ENCODE measurements around the gene NECAB2. TPM values are rescaled to one million over a fixed set of nuclear protein-coding genes. Genes with fewer than 3 reads are reported as not detected.

Gene NECAB2
- total RNA-seq, 6 donors from 2014 or later = 0.40 to 1.2 (median 0.44) TPM; not detected in 3

DNA sequence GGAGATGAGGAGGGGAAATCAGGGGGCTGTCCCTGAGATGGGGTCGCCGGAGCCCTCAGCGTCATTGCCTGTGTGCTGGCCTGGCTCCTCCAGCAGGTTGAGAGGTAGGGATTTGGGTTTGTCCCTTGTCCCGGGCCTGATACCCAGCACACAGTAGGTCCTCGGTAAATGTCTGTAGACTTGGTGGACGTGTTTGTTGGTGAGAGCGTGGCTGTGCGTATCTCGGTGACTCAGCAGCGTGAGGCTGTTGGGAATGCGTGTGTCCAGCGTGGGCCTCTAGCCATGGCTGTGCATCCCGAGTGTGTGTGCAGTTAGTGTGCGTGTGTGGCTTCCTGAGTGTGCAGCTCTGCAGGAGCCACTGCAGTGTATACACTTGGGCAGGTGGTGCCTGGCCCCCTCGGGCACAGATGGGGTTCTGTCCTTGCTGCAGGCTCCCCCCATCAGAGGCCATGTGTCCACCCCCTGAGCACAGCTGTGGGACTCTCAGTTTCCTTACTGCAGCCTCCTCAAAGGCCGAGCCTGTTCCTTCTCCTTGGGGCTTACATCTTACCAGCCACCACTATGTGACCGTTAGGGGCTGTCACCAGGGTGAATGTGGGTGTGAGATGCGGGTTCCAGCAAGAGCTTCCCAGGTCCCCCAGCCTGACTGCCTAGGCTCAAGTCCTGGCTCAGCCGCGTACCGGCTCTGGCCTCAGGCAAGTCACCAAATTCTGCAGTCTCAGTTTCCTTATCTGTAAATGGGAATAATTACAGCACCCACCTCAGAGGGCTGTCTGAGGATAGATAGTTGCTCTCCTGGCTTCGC is 5.7 kb downstream of the NECAB2 start:
- no peak for DNase-seq
- TF ChIP-seq POLR2AphosphoS5 (IDR thresholded peaks at IDR 0.05) = no peak
- TF ChIP-seq POLR2A (IDR thresholded peaks at IDR 0.05) = no peak
- TF ChIP-seq, protein P1, sequence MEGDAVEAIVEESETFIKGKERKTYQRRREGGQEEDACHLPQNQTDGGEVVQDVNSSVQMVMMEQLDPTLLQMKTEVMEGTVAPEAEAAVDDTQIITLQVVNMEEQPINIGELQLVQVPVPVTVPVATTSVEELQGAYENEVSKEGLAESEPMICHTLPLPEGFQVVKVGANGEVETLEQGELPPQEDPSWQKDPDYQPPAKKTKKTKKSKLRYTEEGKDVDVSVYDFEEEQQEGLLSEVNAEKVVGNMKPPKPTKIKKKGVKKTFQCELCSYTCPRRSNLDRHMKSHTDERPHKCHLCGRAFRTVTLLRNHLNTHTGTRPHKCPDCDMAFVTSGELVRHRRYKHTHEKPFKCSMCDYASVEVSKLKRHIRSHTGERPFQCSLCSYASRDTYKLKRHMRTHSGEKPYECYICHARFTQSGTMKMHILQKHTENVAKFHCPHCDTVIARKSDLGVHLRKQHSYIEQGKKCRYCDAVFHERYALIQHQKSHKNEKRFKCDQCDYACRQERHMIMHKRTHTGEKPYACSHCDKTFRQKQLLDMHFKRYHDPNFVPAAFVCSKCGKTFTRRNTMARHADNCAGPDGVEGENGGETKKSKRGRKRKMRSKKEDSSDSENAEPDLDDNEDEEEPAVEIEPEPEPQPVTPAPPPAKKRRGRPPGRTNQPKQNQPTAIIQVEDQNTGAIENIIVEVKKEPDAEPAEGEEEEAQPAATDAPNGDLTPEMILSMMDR (IDR thresholded peaks at IDR 0.05) = no peak
- Histone ChIP-seq H3K36me3 (no peaks in the 10 kb centered on the region), H3K9me3 (peaks cover 0 to 9% (median 0%) of the 10 kb centered on the region in 4 donors), H3K4me3 (no peak overlapping the region), H3K4me1 (peaks cover 0 to 3% (median under 1%) of the 10 kb centered on the region in 4 donors), H3K27ac (no peak overlapping the region), H3K27me3 (peaks cover 0 to 16% (median 10%) of the 10 kb centered on the region in 4 donors)
- no peak for ATAC-seq (ENCODE audit: low FRiP score in 2 of 2)
- 82 to 83% methylated on average over 10 to 22 of the region's 22 CpGs for WGBS, 2 donors

DNA sequence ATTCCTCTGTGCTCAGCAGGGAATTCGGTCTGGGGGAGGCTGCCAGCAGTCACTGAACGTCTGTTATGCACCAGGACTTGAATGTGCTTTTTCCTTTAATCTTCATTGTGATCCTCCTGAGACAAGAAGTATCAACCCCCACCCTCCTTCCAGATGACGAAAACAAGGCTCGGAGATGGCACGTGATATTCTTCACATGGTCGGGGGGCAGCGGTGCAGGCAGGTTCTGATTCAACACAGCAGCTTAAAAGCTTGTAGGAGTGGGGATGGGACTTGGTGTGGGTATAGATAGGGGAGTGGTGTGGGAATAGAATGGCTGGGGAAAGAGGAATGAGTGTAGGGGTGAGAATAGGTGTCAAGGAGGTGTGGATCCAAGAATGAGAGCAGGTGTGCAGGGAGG is 6.4 kb downstream of the NECAB2 start:
- 47 to 66% methylated on average over 7 of the region's 7 CpGs for WGBS, 2 donors
- no peak for TF ChIP-seq POLR2AphosphoS5 (IDR thresholded peaks at IDR 0.05)
- no peak for TF ChIP-seq POLR2A (IDR thresholded peaks at IDR 0.05)
- no peak for TF ChIP-seq EP300 (IDR thresholded peaks at IDR 0.05)
- TF ChIP-seq, protein P1 (IDR thresholded peaks at IDR 0.05) = no peak
- Histone ChIP-seq H3K27ac (no peak overlapping the region), H3K36me3 (no peaks in the 10 kb centered on the region), H3K4me1 (no peaks in the 10 kb centered on the region), H3K9me3 (peaks cover 0 to 14% (median 0%) of the 10 kb centered on the region in 4 donors), H3K4me3 (no peak overlapping the region), H3K27me3 (peaks cover 0 to 9% (median 3%) of the 10 kb centered on the region in 4 donors)
- no peak for DNase-seq
- no peak for ATAC-seq (ENCODE audit: low FRiP score in 2 of 2)

DNA sequence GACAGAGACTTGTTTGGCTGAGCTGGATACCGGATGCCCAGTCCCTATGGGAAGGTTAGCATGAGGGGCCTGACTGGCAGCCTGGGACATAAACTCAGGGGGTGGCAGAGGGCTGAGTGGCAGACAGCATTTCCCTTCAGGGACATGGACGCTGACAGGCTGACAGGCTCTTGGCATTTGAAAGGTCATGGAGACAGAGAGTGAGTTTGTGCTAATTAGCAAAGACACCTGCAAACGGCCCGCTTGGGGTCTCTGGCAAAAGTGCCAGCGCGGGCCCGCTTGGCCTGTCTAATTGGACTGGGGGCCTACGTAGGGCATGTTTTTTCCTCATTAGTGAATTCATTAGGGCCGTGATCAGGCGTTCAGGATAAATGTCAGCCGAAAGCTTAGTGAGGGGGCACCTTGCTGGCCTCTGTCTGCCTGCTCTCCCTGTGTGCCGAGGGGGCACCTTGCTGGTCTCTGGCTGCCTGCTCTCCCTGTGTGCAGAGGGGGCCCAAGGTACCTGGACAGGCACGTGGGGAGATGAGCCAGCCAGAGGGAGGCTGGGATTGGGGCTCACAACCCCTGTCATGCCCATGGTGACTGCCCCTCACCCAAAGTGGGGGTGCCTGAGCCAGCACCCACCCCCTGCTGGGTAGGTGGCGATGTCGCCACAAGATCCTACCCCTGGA is 7.7 kb downstream of the NECAB2 start:
- Histone ChIP-seq H3K9me3 (peaks cover 0 to 14% (median 0%) of the 10 kb centered on the region in 4 donors), H3K27me3 (no peaks in the 10 kb centered on the region), H3K36me3 (no peaks in the 10 kb centered on the region), H3K4me3 (no peak overlapping the region), H3K27ac (no peak overlapping the region), H3K4me1 (no peaks in the 10 kb centered on the region)
- TF ChIP-seq POLR2A (IDR thresholded peaks at IDR 0.05) (no peak), EP300 (IDR thresholded peaks at IDR 0.05) (no peak), POLR2AphosphoS5 (IDR thresholded peaks at IDR 0.05) (no peak)
- TF ChIP-seq, protein P1 (IDR thresholded peaks at IDR 0.05) = no peak
- 76% methylated on average over 14 of the region's 15 CpGs; no CpG with 5 or more reads in 1 of the 2 donors for WGBS, 2 donors
- no peak for DNase-seq
- ATAC-seq (ENCODE audit: low FRiP score in 2 of 2) = no peak

DNA sequence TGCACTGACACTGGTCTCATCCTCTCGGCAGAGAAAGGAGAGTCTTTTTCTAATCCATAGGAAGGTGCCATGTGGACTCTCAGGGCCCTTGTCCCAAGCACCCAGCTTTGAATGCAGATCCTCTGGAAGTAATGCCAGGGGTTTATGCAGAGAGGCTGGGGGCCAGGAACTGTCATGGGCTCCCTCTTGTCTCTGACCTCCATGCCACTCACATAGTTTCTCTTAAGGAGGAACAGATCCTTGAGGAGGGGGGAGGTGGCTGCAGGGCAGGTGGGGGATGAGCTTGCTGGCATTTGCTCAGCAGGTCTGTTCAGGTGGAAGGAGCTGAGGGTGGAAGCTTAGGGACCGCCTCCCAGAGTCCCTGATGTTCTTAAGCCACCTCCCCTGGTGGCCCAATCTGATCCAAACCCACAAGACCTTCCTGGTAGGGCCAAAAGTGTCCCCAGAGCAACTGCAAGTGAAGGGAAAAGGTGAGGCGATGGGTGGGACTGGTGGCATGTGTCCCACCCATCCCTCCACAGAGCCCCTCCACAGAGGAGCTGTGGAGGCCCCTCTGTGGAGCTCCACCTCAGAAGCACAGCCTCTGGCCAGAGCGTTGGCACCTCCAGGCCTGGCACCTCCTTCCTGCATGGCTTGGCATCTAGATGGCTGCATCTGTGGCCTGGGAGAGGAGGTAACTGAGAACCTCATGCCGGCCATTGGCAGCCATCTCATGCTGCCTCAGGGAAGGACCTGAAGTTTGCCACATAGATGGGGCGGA is 9.2 kb downstream of the NECAB2 start:
- WGBS, 2 donors = 93 to 95% methylated on average over 4 to 6 of the region's 6 CpGs

More for the DNA sequence above, 9.2 kb downstream of the NECAB2 start:
- no peak for DNase-seq
- Histone ChIP-seq H3K36me3 (no peaks in the 10 kb centered on the region), H3K27ac (no peak overlapping the region), H3K4me3 (no peak overlapping the region), H3K27me3 (no peaks in the 10 kb centered on the region), H3K9me3 (peaks cover 0 to 14% (median 0%) of the 10 kb centered on the region in 4 donors), H3K4me1 (no peaks in the 10 kb centered on the region)
- no peak for ATAC-seq (ENCODE audit: low FRiP score in 2 of 2)
- TF ChIP-seq POLR2A (IDR thresholded peaks at IDR 0.05) (no peak), EP300 (IDR thresholded peaks at IDR 0.05) (no peak), POLR2AphosphoS5 (IDR thresholded peaks at IDR 0.05) (no peak)
- TF ChIP-seq, protein P1 (IDR thresholded peaks at IDR 0.05) = no peak
